SK-N-SH (cell line): Measurements from ENCODE around the gene UROD. TPM values are rescaled to one million over a fixed set of nuclear protein-coding genes. Genes with fewer than 3 reads are reported as not detected.
A peak's percentile ranks its signal among the peaks of the same experiment; 100 is the strongest.

Source experiments
- CTCF ChIA-PET: fragments of 300-600, 350-600 bp; formaldehyde crosslinking; extraction: SDS; loops from one replicate; lab custom pipeline; 2021; lab: Yijun Ruan, JAX
- POLR2A ChIA-PET: fragments of 350-600 bp; sonication (Branson Sonifier 250); formaldehyde crosslinking; extraction: SDS; loops from one replicate; lab custom pipeline; 2020; ENCODE audit warnings: antibody characterized with exemption, inconsistent platforms; lab: Yijun Ruan, JAX
- DNase-seq: peaks from one replicate; pipeline ENCODE4 v3.0.0; 2012
- H2AFZ ChIP-seq: fragments of 200-600 bp; sonication (generic); 2 replicates; pipeline ENCODE4 v1.8.1; 2016; ENCODE audit warnings: antibody characterized with exemption, mild to moderate bottlenecking, low read depth
- H3F3A ChIP-seq: fragments of 200-600 bp; sonication (generic); replicated peaks from 2 replicates; pipeline ENCODE3; 2016; ENCODE audit warnings: antibody characterized with exemption, mild to moderate bottlenecking; ENCODE audit not compliant: insufficient read depth
- H3K27ac ChIP-seq, 2 experiments: fragments of 200-500 bp in 1 of 2; fragments of 200-600 bp in 1 of 2; sonication (Bioruptor generic) in 1 of 2; sonication (generic), shearing (Covaris generic) in 1 of 2; 2 replicates each; pipeline versions ENCODE4 v1.5.1 to v1.6.1; 2014 to 2016; ENCODE audit warnings: low read depth in 2 of 2, inconsistent platforms in 1 of 2, low read length in 1 of 2, mild to moderate bottlenecking in 1 of 2, mixed read lengths in 1 of 2
- H3K27me3 ChIP-seq: fragments of 200-600 bp; sonication (generic), shearing (Covaris generic); 2 replicates; pipeline ENCODE4 v1.6.1; 2016; ENCODE audit warnings: mixed run types; ENCODE audit not compliant: insufficient read depth
- H3K36me3 ChIP-seq, 2 experiments: fragments of 200-500 bp in 1 of 2; fragments of 200-600 bp in 1 of 2; sonication (Bioruptor generic) in 1 of 2; sonication (generic) in 1 of 2; replicated peaks in 1 of 2; 2 replicates each; pipeline versions ENCODE3 to v1.5.1; 2014 to 2016; ENCODE audit warnings: low read length in 1 of 2, mild to moderate bottlenecking in 1 of 2; ENCODE audit not compliant: insufficient read depth in 2 of 2, control insufficient read depth in 1 of 2
- H3K4me1 ChIP-seq, 2 experiments: fragments of 200-500 bp in 1 of 2; fragments of 200-600 bp in 1 of 2; sonication (Bioruptor generic) in 1 of 2; sonication (generic), shearing (Covaris generic) in 1 of 2; 2 replicates each; pipeline versions ENCODE4 v1.5.1 to v1.6.1; 2014 to 2016; ENCODE audit warnings: low read depth in 1 of 2, low read length in 1 of 2, mixed run types in 1 of 2; ENCODE audit not compliant: insufficient read depth in 2 of 2, control insufficient read depth in 1 of 2
- H3K4me2 ChIP-seq: fragments of 200-600 bp; sonication (generic), shearing (Covaris generic); 2 replicates; pipeline ENCODE4 v1.6.1; 2017; ENCODE audit warnings: mixed run types
- H3K4me3 ChIP-seq, 2 experiments: fragments of 200-500 bp in 1 of 2; fragments of 200-600 bp in 1 of 2; sonication (Bioruptor generic) in 1 of 2; sonication (generic), shearing (Covaris generic) in 1 of 2; 2 replicates each; pipeline versions ENCODE4 v1.5.1 to v1.8.1; 2014 to 2016; ENCODE audit warnings: low read depth in 2 of 2, inconsistent platforms in 1 of 2, low read length in 1 of 2, mild to moderate bottlenecking in 1 of 2, mixed read lengths in 1 of 2, moderate library complexity in 1 of 2
- H3K79me2 ChIP-seq: fragments of 200-600 bp; sonication (generic); 2 replicates; pipeline ENCODE4 v1.8.1; 2017; ENCODE audit warnings: mild to moderate bottlenecking; ENCODE audit not compliant: insufficient read depth
- H3K9ac ChIP-seq: fragments of 200-600 bp; sonication (generic); 2 replicates; pipeline ENCODE4 v1.6.1; 2017; ENCODE audit warnings: mixed run types
- H3K9me2 ChIP-seq: fragments of 200-600 bp; sonication (generic); 2 replicates; pipeline ENCODE4 v1.6.1; 2017; ENCODE audit warnings: mixed run types
- H3K9me3 ChIP-seq: fragments of 200-600 bp; sonication (generic); 2 replicates; pipeline ENCODE4 v1.6.1; 2017; ENCODE audit warnings: mixed run types, mild to moderate bottlenecking, moderate library complexity
- H4K20me1 ChIP-seq: fragments of 200-600 bp; sonication (generic); 2 replicates; pipeline ENCODE4 v1.6.1; 2017; ENCODE audit warnings: mild to moderate bottlenecking, mixed run types; ENCODE audit not compliant: insufficient read depth
- CHD2 ChIP-seq: fragments of 150-350 bp; IDR thresholded peaks from 2 replicates; pipeline ENCODE4 v1.6.1; 2018; ENCODE audit warnings: low read length; ENCODE audit not compliant: partially characterized antibody
- ELF1 ChIP-seq: IDR thresholded peaks from 2 replicates; pipeline ENCODE4 v1.4.0; 2012
- EP300 ChIP-seq, 2 experiments: IDR thresholded peaks; 2 replicates each; pipeline versions ENCODE4 v1.4.0 to v1.6.1; 2012; ENCODE audit warnings: borderline replicate concordance in 1 of 2, low read depth in 1 of 2, low read length in 1 of 2
- EZH2phosphoT487 ChIP-seq: fragments of 200-600 bp; sonication (generic); IDR thresholded peaks from 2 replicates; pipeline ENCODE4 v1.6.1; 2017; ENCODE audit warnings: low read depth, mixed run types, mild to moderate bottlenecking, antibody characterized with exemption, moderate library complexity, borderline replicate concordance
- FOXJ3 ChIP-seq: sonication (generic); formaldehyde crosslinking; IDR thresholded peaks from 2 replicates; pipeline ENCODE4 v1.5.1; 2020; ENCODE audit warnings: mild to moderate bottlenecking, missing genetic modification reagents
- FOXM1 ChIP-seq: IDR thresholded peaks from 2 replicates; pipeline ENCODE4 v1.4.0; 2012; ENCODE audit warnings: low read depth, mild to moderate bottlenecking
- GABPA ChIP-seq: IDR thresholded peaks from 2 replicates; pipeline ENCODE4 v1.4.0; 2012; ENCODE audit warnings: low read depth, mild to moderate bottlenecking
- JUND ChIP-seq: IDR thresholded peaks from 2 replicates; pipeline ENCODE4 v1.4.0; 2012
- MAX ChIP-seq: IDR thresholded peaks from 2 replicates; pipeline ENCODE4 v1.4.0; 2012; ENCODE audit warnings: low read depth
- NFIC ChIP-seq: IDR thresholded peaks from 2 replicates; pipeline ENCODE4 v1.4.0; 2012; ENCODE audit warnings: borderline replicate concordance
- NRF1 ChIP-seq: IDR thresholded peaks from 2 replicates; pipeline ENCODE4 v1.6.1; 2012; ENCODE audit warnings: low read depth, mild to moderate bottlenecking, low read length
- POLR2AphosphoS5 ChIP-seq: IDR thresholded peaks from 2 replicates; pipeline ENCODE4 v1.6.1; 2012; ENCODE audit warnings: low read depth, low read length
- RAD21 ChIP-seq: IDR thresholded peaks from 2 replicates; pipeline ENCODE4 v1.6.1; 2012; ENCODE audit warnings: mild to moderate bottlenecking, low read length
- REST ChIP-seq: IDR thresholded peaks from 2 replicates; pipeline ENCODE4 v1.6.1; 2012; ENCODE audit warnings: mild to moderate bottlenecking, low read depth, low read length, moderate library complexity
- RFX5 ChIP-seq: IDR thresholded peaks from 2 replicates; pipeline ENCODE4 v1.6.1; 2012; ENCODE audit warnings: mild to moderate bottlenecking, improper control_type of control experiment, low read length
- TAF1 ChIP-seq: IDR thresholded peaks from 2 replicates; pipeline ENCODE4 v1.6.1; 2012; ENCODE audit warnings: low read depth, mild to moderate bottlenecking, low read length, moderate library complexity, borderline replicate concordance
- TCF12 ChIP-seq: IDR thresholded peaks from 2 replicates; pipeline ENCODE4 v1.4.0; 2012
- TEAD4 ChIP-seq: IDR thresholded peaks from 2 replicates; pipeline ENCODE4 v1.4.0; 2012; ENCODE audit warnings: mild to moderate bottlenecking, borderline replicate concordance; ENCODE audit not compliant: insufficient read depth
- USF2 ChIP-seq: fragments of 150-350 bp; IDR thresholded peaks from 2 replicates; pipeline ENCODE4 v1.6.1; 2017; ENCODE audit warnings: antibody characterized with exemption, low read length, low read depth, borderline replicate concordance
- YY1 ChIP-seq: IDR thresholded peaks from 2 replicates; pipeline ENCODE4 v1.4.0; 2012; ENCODE audit warnings: low read depth, mild to moderate bottlenecking
- ZBTB33 ChIP-seq: IDR thresholded peaks from 2 replicates; pipeline ENCODE4 v1.4.0; 2012; ENCODE audit warnings: low read depth, borderline replicate concordance
- WGBS: methylation state at CpG from one replicate; pipeline ENCODE4 v1.1.6; 2017; ENCODE audit warnings: low lambda C conversion rate; 5-methylcytosine and 5-hydroxymethylcytosine counted together
- polyA plus RNA-seq, 3 experiments: library from polyadenylated mRNA; depleted of rRNA; stranded (reverse); fragments of >200 nt; gene quantifications; 2 replicates each; pipeline ENCODE4 v1.2.3, GENCODE V29; 2012
- TF ChIP-seq, protein P1 (sequence below): fragments of 200-600 bp; sonication (generic); IDR thresholded peaks from 2 replicates; pipeline ENCODE4 v1.6.1; 2017; ENCODE audit warnings: antibody characterized with exemption, mild to moderate bottlenecking, moderate library complexity
- TF ChIP-seq, protein P2 (sequence below): IDR thresholded peaks from 2 replicates; pipeline ENCODE4 v1.4.0; 2012; ENCODE audit warnings: low read depth, borderline replicate concordance

The UROD gene
- 230 and 247 TPM in 2 replicates for polyA plus RNA-seq (2012; rRNA removed)
- 122 and 163 TPM in 2 replicates for polyA plus RNA-seq (2012; cell fraction: cytosol; rRNA removed)
- polyA plus RNA-seq (2012; cell fraction: nucleus; rRNA removed) = 383 and 398 TPM in 2 replicates

DNA sequence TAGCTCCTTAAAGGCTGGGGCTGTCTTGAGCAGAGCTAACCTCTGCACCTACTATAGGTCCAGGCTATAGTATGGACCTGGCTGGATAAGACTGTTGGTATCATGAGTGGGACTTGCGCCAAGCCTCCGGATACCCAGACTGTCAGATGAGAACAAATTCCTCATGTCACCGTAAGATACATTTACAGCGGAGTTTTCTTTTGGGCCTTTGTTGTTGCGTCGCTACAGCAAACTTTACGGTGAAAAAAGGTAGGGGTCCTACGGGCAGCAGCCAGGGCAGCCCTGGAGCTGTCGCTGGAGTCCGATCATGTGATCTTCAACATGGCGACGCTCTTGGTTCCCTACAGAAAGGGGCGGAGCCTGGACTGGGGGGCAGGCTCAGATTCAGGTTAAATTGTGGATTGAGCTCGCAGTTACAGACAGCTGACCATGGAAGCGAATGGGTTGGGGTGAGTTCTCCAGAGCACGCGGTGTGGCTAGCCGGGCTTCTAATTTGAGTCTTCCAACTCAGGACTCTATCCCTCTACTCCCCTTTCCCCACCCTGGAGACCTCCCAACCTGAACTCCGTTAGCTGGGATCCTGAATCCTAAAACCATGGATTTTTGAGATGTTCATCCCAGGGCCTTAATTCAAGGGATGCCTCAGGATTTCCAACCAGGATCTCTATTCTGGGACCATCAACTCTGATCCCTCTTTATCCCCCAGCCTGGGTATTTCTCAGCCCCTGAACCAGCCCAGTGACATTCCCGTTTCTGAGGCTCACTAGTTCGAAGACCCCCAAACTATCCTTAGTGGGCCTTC is at the start of gene UROD:
TSS of gene UROD (plus strand) at position 418 of the 802 bp plus-strand sequence. CDS start at position 430, 12 bp downstream.
- Histone ChIP-seq H3K9me2 (no peaks in the 10 kb centered on the region), H3K27me3 (no peaks in the 10 kb centered on the region), H3K4me2 (peak within 1 kb of the TSS; percentile 99), H2AFZ (peak within 1 kb of the TSS; percentile 100), H3K9ac (peak within 1 kb of the TSS; percentile 86), H4K20me1 (no peaks in the 10 kb centered on the region), H3K36me3 (peaks cover 3 to 45% of the 10 kb centered on the region in 2 experiments), H3K79me2 (peaks cover 39% of the 10 kb centered on the region; the same call in 1 of the 2 replicates), H3K27ac (peak within 1 kb of the TSS; percentile 69 to 87), H3K4me3 (peak within 1 kb of the TSS; percentile 93 to 96), H3K9me3 (no peaks in the 10 kb centered on the region), H3F3A (peaks cover 5% of the 10 kb centered on the region), H3K4me1 (peaks cover 6 to 36% of the 10 kb centered on the region in 2 experiments)
- POLR2A ChIA-PET = interaction anchor here (1.2 to 4.6 kb wide), 11 partner anchors 169 to 510 kb away, joined by 3 to 50 read pairs (median 6); partner anchors contain the start of genes MUTYH, PLK3, PRDX1 and PTCH2
- 3% methylated on average over 19 of the region's 21 CpGs for WGBS
- peak; percentile 92 for DNase-seq
- CTCF ChIA-PET = interaction anchor here (1.0 to 13.4 kb wide), 14 partner anchors 9 to 481 kb away, joined by 3 to 470 read pairs (median 5); partner anchors contain the start of gene PTCH2
- no peak for TF ChIP-seq GABPA
- peak; percentile 72 for TF ChIP-seq USF2
- 0 out of 4 replicates have a peak, but pooled peaks of 1 of the 2 experiments have one; percentile 33 for TF ChIP-seq EP300 (IDR thresholded peaks at IDR 0.05; ENCODE audit: borderline replicate concordance in 1 of 2, low read depth in 1 of 2, low read length in 1 of 2)
- no peak for TF ChIP-seq REST
- TF ChIP-seq, protein P1, sequence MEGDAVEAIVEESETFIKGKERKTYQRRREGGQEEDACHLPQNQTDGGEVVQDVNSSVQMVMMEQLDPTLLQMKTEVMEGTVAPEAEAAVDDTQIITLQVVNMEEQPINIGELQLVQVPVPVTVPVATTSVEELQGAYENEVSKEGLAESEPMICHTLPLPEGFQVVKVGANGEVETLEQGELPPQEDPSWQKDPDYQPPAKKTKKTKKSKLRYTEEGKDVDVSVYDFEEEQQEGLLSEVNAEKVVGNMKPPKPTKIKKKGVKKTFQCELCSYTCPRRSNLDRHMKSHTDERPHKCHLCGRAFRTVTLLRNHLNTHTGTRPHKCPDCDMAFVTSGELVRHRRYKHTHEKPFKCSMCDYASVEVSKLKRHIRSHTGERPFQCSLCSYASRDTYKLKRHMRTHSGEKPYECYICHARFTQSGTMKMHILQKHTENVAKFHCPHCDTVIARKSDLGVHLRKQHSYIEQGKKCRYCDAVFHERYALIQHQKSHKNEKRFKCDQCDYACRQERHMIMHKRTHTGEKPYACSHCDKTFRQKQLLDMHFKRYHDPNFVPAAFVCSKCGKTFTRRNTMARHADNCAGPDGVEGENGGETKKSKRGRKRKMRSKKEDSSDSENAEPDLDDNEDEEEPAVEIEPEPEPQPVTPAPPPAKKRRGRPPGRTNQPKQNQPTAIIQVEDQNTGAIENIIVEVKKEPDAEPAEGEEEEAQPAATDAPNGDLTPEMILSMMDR = no peak
- peak; percentile 95 for TF ChIP-seq POLR2AphosphoS5
- no peak for TF ChIP-seq FOXJ3 (CRISPR knock-in tag)
- TF ChIP-seq CHD2 = peak; percentile 80
- peak; percentile 81 for TF ChIP-seq TAF1
- TF ChIP-seq RFX5 = no peak
- TF ChIP-seq YY1 = peak; percentile 95
- TF ChIP-seq JUND = no peak
- no peak for TF ChIP-seq EZH2phosphoT487
- TF ChIP-seq NRF1 = no peak
- peak; percentile 54 for TF ChIP-seq MAX
- no peak for TF ChIP-seq ZBTB33
- peak; percentile 70 for TF ChIP-seq ELF1
- no peak for TF ChIP-seq FOXM1
- TF ChIP-seq, protein P2, sequence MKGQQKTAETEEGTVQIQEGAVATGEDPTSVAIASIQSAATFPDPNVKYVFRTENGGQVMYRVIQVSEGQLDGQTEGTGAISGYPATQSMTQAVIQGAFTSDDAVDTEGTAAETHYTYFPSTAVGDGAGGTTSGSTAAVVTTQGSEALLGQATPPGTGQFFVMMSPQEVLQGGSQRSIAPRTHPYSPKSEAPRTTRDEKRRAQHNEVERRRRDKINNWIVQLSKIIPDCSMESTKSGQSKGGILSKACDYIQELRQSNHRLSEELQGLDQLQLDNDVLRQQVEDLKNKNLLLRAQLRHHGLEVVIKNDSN = peak; percentile 97
- no peak for TF ChIP-seq RAD21
- no peak for TF ChIP-seq TEAD4
- 0 out of 2 replicates have a peak, but pooled peaks have one; percentile 15 for TF ChIP-seq NFIC
- TF ChIP-seq TCF12 = peak; percentile 38; the same call in 1 of the 2 replicates
